Psoas muscle (tissue), 8 donors: ENCODE results near the gene LRRN2. TPM values are rescaled to one million over a fixed set of nuclear protein-coding genes. Genes with fewer than 3 reads are reported as not detected.

ENCODE experiments used
- ATAC-seq, 4 donors: fragments of 200-7000 bp; cut with Tn5 transposase; one replicate each; pipeline ENCODE4 v1.9.1; 2020; ENCODE audit warnings: moderate library complexity in 3 of 4, mild to moderate bottlenecking in 2 of 4
- DNase-seq, 2 donors: peaks; one replicate each; pipeline ENCODE4 v3.0.0-alpha.2; 2020
- H3K27ac ChIP-seq: fragments of 200-600 bp; one replicate; pipeline ENCODE4 v1.8.0; 2022
- H3K27me3 ChIP-seq, 3 donors: fragments of 200-600 bp in 1 of 3; one replicate each; pipeline versions ENCODE4 v1.6.1 to v1.8.0; 2013 to 2022; ENCODE audit warnings: low read length in 2 of 3, mild to moderate bottlenecking in 2 of 3, moderate library complexity in 1 of 3; ENCODE audit not compliant: insufficient read depth in 3 of 3
- H3K36me3 ChIP-seq, 2 donors: fragments of 200-600 bp in 1 of 2; one replicate each; pipeline versions ENCODE4 v1.6.1 to v1.8.0; 2013 to 2022; ENCODE audit warnings: low read depth in 1 of 2, mild to moderate bottlenecking in 1 of 2, moderate library complexity in 1 of 2; ENCODE audit not compliant: insufficient read depth in 1 of 2
- H3K4me1 ChIP-seq: fragments of 200-600 bp; one replicate; pipeline ENCODE4 v1.8.0; 2022
- H3K4me3 ChIP-seq: fragments of 200-600 bp; one replicate; pipeline ENCODE4 v1.8.0; 2022; ENCODE audit warnings: mild to moderate bottlenecking
- H3K9me3 ChIP-seq: fragments of 200-600 bp; one replicate; pipeline ENCODE4 v1.8.0; 2022
- WGBS, 3 donors: extraction: QIAGEN DNeasy Blood & Tissue Kit; methylation state at CpG; one replicate each; pipeline versions ENCODE4 v1.1.6 to v1.1.7; 2013; 5-methylcytosine and 5-hydroxymethylcytosine counted together
- intact Hi-C, 2 donors: fragments of 100-400 bp; cut with DNase I; formaldehyde crosslinking; loops; one replicate each; pipeline versions ENCODE4 v1.11.0 to v1.14.2; 2022
- polyA plus RNA-seq, 3 donors: library from polyadenylated mRNA; stranded (reverse); fragments of 200-250 nt; gene quantifications; one replicate each; pipeline ENCODE4 v1.2.3, GENCODE V29; 2013
- total RNA-seq, 4 donors: library from RNA; stranded (reverse); fragmentation: NEBNext Ultra II Directional in 2 of 4; extraction: Animal tissue kit (Norgen Biotek cat#: 25700) in 2 of 4; gene quantifications; one replicate each; pipeline versions ENCODE4 v1.2.1 to v1.2.4, GENCODE V29; 2021 to 2023
- TF ChIP-seq, protein P1 (sequence below): fragments of 200-600 bp; IDR thresholded peaks from one replicate; pipeline ENCODE4 v1.8.0; 2022; ENCODE audit warnings: antibody characterized with exemption
- donor health status: healthy with polysubstance abuse.
- donor health status: DM: no; HTN: no; CAD: no; lungs with moderate emphysema.
- donor health status: Bipolar disorder and iron deficiency.
- donor health status: healthy.
- donor health status: DM: yes; HTN: yes; CAD: no.
- donor health status: DM: no; HTN: no; CAD: no.
- donor health status: DM: no; HTN: no; CAD: no.
- donor health status: DM: yes; HTN: yes; CAD: no.

Gene LRRN2
- total and polyA plus RNA-seq, 7 donors, result 0.71 to 2.2 (median 0.94) TPM

DNA sequence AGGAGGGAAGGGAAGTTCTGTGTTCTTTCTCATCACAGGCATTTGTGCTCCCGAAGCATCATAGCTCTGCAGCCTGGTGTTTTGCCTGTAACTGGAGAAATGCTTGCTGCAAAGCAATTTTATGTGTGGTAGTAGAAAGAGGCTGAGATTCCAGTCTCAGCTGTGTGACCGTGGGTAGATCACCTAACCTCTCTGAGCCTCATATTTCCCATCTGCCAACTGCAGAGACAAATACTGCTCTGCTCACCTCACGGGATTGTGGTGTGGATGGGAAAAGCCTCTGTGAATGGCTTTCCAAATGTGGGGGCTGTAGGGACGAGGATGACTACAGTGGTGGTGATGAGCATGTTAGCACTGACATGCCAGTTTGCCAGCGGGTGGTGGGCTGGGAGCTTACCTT, 85.3 kb downstream of the LRRN2 start:
- WGBS, 3 donors, result 70 to 81% (median 80%) methylated on average over 5 of the region's 5 CpGs
- H3K27ac ChIP-seq, result no peak overlapping the region
- TF ChIP-seq, protein P1, sequence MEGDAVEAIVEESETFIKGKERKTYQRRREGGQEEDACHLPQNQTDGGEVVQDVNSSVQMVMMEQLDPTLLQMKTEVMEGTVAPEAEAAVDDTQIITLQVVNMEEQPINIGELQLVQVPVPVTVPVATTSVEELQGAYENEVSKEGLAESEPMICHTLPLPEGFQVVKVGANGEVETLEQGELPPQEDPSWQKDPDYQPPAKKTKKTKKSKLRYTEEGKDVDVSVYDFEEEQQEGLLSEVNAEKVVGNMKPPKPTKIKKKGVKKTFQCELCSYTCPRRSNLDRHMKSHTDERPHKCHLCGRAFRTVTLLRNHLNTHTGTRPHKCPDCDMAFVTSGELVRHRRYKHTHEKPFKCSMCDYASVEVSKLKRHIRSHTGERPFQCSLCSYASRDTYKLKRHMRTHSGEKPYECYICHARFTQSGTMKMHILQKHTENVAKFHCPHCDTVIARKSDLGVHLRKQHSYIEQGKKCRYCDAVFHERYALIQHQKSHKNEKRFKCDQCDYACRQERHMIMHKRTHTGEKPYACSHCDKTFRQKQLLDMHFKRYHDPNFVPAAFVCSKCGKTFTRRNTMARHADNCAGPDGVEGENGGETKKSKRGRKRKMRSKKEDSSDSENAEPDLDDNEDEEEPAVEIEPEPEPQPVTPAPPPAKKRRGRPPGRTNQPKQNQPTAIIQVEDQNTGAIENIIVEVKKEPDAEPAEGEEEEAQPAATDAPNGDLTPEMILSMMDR, result no peak
- no peak for DNase-seq
- peaks cover 0 to 3% (median 0%) of the 10 kb centered on the region in 3 donors for H3K27me3 ChIP-seq
- no peaks in the 10 kb centered on the region for H3K36me3 ChIP-seq
- no peak for ATAC-seq
- no peaks in the 10 kb centered on the region for H3K4me1 ChIP-seq
- no peaks in the 10 kb centered on the region for H3K9me3 ChIP-seq
- intact Hi-C loops, result no loop called here
- no peak overlapping the region for H3K4me3 ChIP-seq

DNA sequence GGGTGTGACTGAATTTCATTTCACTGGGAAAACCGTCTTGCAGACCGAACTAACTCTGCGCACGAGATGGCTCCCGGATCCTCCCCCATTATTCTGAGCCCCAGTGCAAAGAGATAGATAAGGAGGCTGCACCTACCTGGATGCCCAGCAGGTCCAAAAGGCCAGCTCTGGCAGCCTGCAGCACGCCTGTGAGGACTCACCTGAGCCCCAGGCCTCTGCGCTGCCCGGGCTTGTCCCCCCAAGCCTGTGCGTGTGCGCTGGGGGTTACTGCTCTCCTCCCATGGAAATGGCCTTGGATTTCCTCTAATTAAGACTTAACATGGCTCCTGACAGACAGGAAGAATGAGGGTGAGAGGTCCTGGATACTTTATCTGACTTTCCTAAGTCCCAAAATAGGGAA, 85.9 kb downstream of the LRRN2 start:
- intact Hi-C loops, result no loop called here
- Histone ChIP-seq H3K27me3 (peaks cover 0 to 2% (median 0%) of the 10 kb centered on the region in 3 donors), H3K4me1 (no peaks in the 10 kb centered on the region), H3K27ac (no peak overlapping the region), H3K9me3 (no peaks in the 10 kb centered on the region), H3K4me3 (no peak overlapping the region), H3K36me3 (no peaks in the 10 kb centered on the region)
- TF ChIP-seq, protein P1, result no peak
- ATAC-seq (no peak), DNase-seq (no peak)
- 65 to 90% (median 86%) methylated on average over 10 of the region's 10 CpGs for WGBS, 3 donors

DNA sequence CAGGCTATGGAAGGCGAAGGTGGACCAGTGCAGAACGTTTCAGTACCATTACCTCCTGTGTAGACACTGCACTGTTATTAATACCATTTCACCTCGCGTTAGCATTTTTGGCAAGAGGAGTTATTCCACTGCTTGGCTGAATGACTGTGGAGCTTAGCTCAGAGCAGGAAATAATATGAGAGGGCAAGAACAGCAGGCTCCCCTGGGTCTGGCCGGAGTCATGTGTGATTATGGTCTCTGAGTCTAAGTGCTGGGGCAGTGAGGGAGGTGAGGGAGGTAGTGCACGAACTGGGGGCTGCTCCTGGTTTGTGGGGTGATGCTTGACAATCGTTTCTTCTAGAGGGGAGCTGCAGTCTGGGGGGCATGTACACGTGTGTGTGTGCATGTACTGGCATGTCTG, 86.4 kb downstream of the LRRN2 start:
- DNase-seq (no peak), ATAC-seq (no peak)
- intact Hi-C loops, result no loop called here
- no peaks in the 10 kb centered on the region for H3K27me3 ChIP-seq
- TF ChIP-seq, protein P1, result no peak
- WGBS, 3 donors, result 52 to 55% (median 54%) methylated on average over 8 of the region's 8 CpGs
- H3K36me3 ChIP-seq, result no peaks in the 10 kb centered on the region
- no peaks in the 10 kb centered on the region for H3K4me1 ChIP-seq
- no peak overlapping the region for H3K27ac ChIP-seq
- H3K9me3 ChIP-seq, result no peaks in the 10 kb centered on the region
- no peak overlapping the region for H3K4me3 ChIP-seq

DNA sequence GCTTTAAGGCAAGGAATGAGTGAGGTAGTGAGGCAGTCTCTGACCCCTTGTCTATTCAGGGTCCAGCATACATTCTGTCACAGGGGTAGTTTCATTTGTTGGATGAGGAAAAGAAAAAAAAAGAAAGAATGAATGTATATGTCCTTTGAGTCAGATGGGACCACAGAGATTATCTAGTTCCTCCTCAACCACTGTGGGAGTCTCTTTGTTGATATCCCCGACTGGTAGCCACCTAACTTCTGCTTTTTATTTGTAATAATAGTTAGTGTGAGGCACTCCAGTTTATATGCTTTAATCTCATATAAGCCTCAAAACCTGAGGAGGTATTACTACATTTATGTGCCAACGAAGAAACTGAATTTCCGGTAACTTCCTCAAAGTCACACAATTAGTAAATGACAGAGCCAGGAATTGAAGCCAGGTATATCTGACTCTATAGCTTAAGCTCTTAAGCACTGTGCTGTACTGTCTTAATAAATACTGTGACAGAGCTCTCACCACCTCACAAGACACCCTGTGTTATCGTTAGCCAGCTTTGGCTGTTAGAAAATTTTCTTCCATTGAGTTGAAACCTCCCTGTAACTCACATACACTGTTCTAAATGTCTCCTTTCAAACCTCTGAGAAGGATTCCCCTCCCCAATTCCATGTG, 87.1 kb downstream of the LRRN2 start:
- WGBS, 3 donors, result 80 to 88% (median 83%) methylated on average over 4 of the region's 4 CpGs
- Histone ChIP-seq H3K4me3 (no peak overlapping the region), H3K27me3 (no peaks in the 10 kb centered on the region), H3K9me3 (no peaks in the 10 kb centered on the region), H3K4me1 (no peaks in the 10 kb centered on the region), H3K27ac (no peak overlapping the region), H3K36me3 (no peaks in the 10 kb centered on the region)
- ATAC-seq (no peak), DNase-seq (no peak)
- intact Hi-C loops, result no loop called here
- TF ChIP-seq, protein P1, result no peak
